ENCODE results near the gene GAA.
"Not testable (repeated sequence)": the region's sequence is repeated elsewhere in the genome, so short reads cannot be mapped to it uniquely, and the experiment has no call there.

The GAA gene

DNA sequence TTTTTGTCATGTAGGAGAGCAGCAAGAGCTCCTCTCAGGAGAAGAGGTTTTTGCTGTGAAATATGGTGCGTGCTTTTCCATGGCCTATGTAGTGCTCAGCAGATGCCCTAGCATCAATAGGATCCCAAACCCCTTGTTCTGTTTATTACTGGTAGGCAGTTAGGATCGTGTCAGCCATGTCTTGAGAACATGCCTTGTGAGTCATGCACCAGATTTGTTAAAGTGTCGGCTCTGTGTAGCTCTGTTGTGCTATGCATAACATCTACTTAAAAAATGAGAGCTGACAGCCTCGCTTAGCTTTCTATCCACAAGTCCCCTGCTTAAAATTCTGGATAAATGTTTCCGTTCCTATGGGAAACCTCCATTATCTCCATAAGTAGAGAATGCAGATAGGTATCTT is 50.0 kb downstream of the GAA start:
- DNase-seq (ENCODE audit: extremely low read depth, low read depth): no peak
- TF ChIP-seq, protein P1, sequence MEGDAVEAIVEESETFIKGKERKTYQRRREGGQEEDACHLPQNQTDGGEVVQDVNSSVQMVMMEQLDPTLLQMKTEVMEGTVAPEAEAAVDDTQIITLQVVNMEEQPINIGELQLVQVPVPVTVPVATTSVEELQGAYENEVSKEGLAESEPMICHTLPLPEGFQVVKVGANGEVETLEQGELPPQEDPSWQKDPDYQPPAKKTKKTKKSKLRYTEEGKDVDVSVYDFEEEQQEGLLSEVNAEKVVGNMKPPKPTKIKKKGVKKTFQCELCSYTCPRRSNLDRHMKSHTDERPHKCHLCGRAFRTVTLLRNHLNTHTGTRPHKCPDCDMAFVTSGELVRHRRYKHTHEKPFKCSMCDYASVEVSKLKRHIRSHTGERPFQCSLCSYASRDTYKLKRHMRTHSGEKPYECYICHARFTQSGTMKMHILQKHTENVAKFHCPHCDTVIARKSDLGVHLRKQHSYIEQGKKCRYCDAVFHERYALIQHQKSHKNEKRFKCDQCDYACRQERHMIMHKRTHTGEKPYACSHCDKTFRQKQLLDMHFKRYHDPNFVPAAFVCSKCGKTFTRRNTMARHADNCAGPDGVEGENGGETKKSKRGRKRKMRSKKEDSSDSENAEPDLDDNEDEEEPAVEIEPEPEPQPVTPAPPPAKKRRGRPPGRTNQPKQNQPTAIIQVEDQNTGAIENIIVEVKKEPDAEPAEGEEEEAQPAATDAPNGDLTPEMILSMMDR (IDR thresholded peaks at IDR 0.05; ENCODE audit: low read depth, low read length): no peak

DNA sequence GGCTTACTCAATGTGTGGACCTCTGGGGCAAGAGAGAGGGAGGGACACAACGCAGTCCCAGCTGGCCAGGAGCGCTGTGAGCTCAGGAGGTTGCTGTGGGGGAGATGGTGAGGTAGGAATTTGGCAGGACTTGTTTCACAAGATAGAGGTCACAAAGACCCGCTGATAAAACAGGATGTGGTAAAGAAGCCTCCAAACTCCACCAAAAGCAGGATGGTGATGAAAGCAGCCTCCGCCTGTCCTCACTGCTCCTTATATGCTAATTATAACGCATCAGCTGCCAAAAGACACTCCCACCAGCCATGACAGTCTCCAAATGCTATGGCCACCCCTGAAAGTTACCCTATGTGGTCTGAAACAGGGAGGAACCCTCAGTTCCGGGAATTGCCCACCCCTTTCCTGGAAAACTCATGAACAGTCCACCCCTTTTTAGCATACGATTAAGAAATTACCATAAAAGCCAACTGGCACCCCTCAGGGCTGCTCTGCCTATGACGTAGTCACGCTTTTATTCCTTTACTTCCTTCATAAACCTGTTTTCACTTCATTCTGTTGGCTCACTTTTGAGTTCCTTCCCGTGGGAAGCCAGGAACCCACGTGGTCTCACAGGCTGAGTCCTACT is 50.8 kb downstream of the GAA start:
- DNase-seq (ENCODE audit: extremely low read depth, low read depth): no peak

DNA sequence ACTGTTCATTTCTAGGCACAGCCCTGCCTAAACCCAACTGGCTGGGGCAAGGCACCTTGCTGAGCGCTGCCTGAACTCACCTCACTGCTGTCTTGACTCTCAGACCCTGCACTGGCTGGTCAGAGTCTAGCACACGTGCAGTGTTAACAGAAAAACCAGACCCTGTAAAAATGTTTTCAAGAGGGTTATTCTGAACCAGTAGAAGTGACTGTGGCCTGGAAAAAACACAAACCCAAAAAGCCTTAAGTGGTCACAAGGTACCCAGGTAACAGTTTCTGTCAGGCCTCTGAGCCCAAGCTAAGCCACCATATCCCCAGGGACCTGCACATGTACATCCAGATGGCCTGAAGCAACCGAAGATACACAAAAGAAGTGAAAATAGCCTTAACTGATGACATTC is 51.6 kb downstream of the GAA start:
- no peak for DNase-seq (ENCODE audit: extremely low read depth, low read depth)
- TF ChIP-seq, protein P1 (IDR thresholded peaks at IDR 0.05; ENCODE audit: low read depth, low read length): no peak

More for the DNA sequence above, 50.8 kb downstream of the GAA start:
- TF ChIP-seq, protein P1 (IDR thresholded peaks at IDR 0.05; ENCODE audit: low read depth, low read length): no peak

DNA sequence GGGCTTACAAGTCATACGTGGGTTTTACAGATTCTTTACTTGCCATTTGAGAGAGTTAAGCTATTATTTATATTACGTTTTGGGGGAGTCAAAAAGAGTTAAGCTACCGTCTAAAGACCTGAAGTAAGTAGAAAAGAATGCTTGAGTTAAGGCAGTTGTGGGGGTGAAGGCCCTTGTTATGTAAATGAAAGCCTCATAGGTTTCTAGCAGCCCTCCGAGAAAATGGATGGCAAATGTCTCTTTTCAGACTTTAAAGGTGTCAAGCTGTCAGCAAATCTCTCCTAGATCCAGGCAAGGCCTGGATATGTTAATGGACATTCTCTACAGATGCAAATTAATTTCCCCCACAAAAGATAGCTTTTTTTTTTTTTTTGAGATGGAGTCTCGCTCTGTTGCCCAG is 52.8 kb downstream of the GAA start:
- TF ChIP-seq, protein P1 (IDR thresholded peaks at IDR 0.05; ENCODE audit: low read depth, low read length): no peak
- DNase-seq (ENCODE audit: extremely low read depth, low read depth): no peak

DNA sequence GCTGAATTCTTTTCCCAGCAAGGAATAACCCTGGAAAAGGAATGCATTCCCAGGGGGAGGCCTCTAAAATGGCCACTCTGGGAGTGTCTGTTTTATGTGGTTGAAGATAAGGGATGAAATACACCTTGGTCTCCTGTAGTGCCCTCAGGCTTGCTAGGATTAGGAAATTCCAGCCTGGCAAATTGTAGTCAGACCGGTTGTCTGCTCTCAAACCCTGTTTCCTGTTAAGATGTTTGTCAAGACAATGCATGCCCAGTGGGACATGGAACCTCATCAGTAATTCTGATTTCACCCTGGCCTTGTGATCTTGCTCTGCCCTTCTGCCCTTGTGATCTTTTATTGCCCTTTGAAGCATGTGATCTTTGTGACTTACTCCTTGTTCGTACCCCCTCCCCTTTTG is 54.2 kb downstream of the GAA start:
- DNase-seq (ENCODE audit: extremely low read depth, low read depth): not testable (repeated sequence)

DNA sequence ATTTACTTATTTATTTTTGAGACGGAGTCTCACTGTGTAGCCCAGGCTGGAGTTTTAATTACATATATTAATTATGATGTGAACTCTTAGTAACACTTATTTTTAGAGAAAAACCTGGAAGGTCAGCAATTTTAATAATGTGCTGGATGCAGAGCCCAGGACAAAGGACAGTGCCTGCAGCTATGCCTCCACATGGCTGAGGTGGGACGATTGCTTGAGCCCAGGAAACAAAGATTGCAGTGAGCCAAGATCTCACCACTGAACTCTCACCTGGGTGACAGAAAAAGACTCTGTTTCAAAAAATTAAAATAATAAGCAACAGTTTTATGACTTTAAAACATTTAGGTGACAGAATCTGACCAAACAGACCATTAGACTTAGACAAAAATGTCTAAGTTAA is 57.5 kb downstream of the GAA start:
- TF ChIP-seq, protein P1 (IDR thresholded peaks at IDR 0.05; ENCODE audit: low read depth, low read length): no peak
- no peak for DNase-seq (ENCODE audit: extremely low read depth, low read depth)

DNA sequence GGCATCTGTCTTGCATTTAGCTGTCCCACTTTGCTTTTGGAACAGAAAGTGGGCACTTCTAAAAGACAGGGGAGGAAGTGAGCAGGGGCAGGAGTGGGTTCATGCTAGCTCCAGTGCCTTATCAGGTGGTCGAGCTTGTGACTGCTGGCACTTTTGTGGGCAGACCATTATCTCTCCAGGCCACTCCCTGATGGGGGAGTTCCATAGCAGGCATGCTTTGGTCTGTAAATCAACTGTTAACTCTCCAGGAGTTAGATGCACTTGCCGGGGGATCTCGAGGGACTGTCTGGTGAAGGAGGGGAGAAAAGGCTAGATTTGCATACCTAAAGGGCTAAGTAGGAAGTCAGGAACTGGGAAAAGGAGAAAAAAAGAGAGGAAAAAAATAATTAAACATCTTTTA is 59.2 kb downstream of the GAA start:
- DNase-seq (ENCODE audit: extremely low read depth, low read depth): no peak
- TF ChIP-seq, protein P1 (IDR thresholded peaks at IDR 0.05; ENCODE audit: low read depth, low read length): no peak

DNA sequence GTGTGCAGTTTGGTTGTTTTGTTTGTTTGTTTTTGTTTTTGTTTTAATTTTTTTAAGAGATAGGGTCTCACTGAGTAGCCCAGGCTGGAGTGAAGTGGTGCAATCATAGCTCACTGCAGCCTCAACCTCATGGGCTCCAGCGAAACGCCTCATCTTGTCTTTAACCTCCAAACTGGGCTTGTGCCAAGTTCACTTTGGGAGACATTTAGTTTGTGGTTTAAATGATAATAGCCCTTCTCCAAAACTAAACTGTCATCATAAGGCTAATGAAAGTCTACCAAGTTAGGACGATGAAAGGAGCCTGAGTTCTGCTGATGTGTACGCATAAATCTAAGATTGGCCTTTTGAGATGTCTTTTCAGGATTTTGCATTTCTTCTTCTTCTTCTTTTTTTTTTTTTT is 62.0 kb downstream of the GAA start:
- DNase-seq (ENCODE audit: extremely low read depth, low read depth): no peak
- TF ChIP-seq, protein P1 (IDR thresholded peaks at IDR 0.05; ENCODE audit: low read depth, low read length): no peak

Data from AG09319 (cell line).